Measurements from ENCODE around the gene ADAM12.

The ADAM12 gene

DNA sequence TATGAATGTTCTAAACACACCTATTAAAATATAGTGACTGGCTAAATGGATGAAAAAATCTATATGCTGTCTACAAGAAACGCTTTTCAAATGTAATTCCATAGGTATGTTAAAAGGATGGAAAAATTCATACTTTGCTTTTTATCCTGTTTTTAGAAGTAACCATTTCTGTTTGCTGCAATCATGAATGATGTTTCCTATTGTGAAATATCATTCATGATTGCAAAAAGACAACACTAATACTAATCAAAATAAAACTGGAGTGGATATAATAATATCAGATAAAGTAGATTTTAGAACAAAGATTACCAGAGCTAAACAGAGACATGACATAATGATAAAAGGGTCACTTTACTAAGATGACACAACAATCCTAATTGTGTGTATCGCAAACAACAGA, 353.7 kb downstream of the ADAM12 start:
- H2AFZ ChIP-seq (ENCODE audit: low read depth, low read length), result no peak overlapping the region
- no peaks in the 10 kb centered on the region for H3K36me3 ChIP-seq (ENCODE audit: insufficient read depth, low read length)
- peaks cover 3% of the 10 kb centered on the region for H3K9me3 ChIP-seq (ENCODE audit: low read length)
- H3K4me3 ChIP-seq (ENCODE audit: low read length), result no peak overlapping the region
- no peaks in the 10 kb centered on the region for H3K27me3 ChIP-seq (ENCODE audit: insufficient read depth, low read length)
- no peaks in the 10 kb centered on the region for H3K4me1 ChIP-seq (ENCODE audit: insufficient read depth, low read length)

DNA sequence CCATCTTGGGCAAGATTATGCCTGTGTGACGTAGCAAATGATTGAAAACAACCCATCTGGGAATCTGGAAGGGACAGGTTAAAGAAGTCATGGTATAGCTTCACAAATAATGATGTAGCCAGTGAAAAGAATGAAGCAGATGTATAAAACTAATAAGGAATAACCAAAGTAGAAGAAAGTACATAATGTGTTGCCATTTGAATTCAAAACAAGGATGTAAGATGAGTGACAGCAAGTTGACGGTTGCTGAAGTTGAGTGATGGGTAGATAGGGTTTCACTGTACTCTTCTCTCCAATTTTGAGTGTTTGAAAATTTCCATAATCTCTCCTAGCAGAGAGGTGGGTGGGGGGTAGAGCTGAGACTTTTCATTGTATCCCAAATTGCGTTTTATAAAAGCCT, 358.3 kb downstream of the ADAM12 start:
- no peaks in the 10 kb centered on the region for H3K27me3 ChIP-seq (ENCODE audit: insufficient read depth, low read length)
- no peaks in the 10 kb centered on the region for H3K36me3 ChIP-seq (ENCODE audit: insufficient read depth, low read length)
- H3K4me3 ChIP-seq (ENCODE audit: low read length), result no peak overlapping the region
- peaks cover 5% of the 10 kb centered on the region for H3K9me3 ChIP-seq (ENCODE audit: low read length)
- no peak overlapping the region for H2AFZ ChIP-seq (ENCODE audit: low read depth, low read length)
- no peaks in the 10 kb centered on the region for H3K4me1 ChIP-seq (ENCODE audit: insufficient read depth, low read length)

DNA sequence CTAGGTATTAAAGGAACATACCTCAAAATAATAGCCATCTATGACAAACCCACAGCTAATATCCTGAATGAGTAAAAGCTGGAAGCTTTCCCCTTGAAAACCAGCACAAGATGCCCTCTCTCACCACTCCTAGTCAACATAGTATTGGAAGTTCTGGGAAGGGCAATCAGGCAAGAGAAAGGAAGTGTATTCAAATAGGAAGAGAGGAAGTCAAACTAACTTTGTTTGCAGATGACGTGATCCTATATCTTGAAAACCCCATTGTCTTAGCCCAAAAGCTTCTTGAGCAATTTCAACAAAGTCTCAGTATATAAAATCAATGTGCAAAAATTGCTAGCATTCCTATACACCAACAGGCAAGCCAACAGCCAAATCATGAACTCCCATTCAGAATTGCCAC, 360.6 kb downstream of the ADAM12 start:
- Histone ChIP-seq H3K4me3 (ENCODE audit: low read length) (no peak overlapping the region), H3K27me3 (ENCODE audit: insufficient read depth, low read length) (no peaks in the 10 kb centered on the region), H2AFZ (ENCODE audit: low read depth, low read length) (no peak overlapping the region), H3K9me3 (ENCODE audit: low read length) (peaks cover 2% of the 10 kb centered on the region), H3K36me3 (ENCODE audit: insufficient read depth, low read length) (no peaks in the 10 kb centered on the region), H3K4me1 (ENCODE audit: insufficient read depth, low read length) (no peaks in the 10 kb centered on the region)

DNA sequence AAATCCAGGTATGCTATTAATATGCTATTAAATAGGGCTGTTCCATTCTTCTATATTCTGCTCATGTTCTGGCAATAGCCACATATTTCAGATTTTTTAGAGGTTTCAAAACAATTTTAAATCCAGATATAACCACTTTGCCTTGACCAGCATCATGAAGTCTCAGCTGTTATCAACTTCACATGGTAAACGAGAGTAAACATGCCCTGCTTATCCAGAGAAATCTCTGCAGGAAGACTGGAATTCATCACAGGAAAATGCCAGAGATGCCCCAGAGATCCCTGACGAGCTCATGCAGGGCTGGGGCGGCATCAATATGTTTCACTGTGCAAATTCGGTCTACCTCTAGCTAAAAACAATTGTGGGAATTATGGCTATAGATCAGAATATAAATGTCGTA, 365.4 kb downstream of the ADAM12 start:
- H3K9me3 ChIP-seq (ENCODE audit: low read length), result peaks cover 5% of the 10 kb centered on the region

DNA sequence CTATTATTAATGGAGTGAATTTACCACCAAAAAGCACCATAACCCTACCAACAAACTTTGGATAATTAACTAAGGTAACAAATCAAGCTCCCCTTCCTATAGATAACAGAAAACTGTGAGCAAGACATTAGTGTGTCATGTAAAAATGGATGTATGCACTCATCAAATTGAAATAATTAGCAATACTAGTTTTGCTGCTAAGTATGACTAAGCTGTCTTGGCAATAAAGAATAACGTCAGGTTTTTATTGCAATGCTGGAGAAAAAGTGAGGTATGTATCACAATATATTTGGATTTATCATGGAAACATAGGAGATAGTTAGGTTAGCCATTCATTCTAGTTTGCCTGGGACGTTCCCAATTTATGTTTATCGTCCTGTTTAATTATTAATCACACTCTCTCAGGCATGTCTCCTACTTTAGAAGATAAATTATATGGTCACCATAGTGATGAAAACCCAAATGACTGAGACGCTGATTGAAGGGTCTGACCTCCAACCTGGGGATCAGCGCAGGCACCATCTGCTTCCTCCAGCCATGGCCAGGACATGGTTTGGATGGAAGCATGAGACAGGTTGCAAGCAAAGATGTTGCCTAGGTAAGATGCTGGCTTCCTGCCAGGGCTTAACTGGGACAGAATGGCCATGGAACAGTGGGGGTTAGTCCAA, 366.3 kb downstream of the ADAM12 start:
- Histone ChIP-seq H2AFZ (ENCODE audit: low read depth, low read length) (no peak overlapping the region), H3K4me3 (ENCODE audit: low read length) (no peak overlapping the region), H3K36me3 (ENCODE audit: insufficient read depth, low read length) (no peaks in the 10 kb centered on the region), H3K4me1 (ENCODE audit: insufficient read depth, low read length) (peaks cover 4% of the 10 kb centered on the region), H3K9me3 (ENCODE audit: low read length) (peaks cover 5% of the 10 kb centered on the region), H3K27me3 (ENCODE audit: insufficient read depth, low read length) (no peaks in the 10 kb centered on the region)

More for the DNA sequence above, 365.4 kb downstream of the ADAM12 start:
- H3K4me3 ChIP-seq (ENCODE audit: low read length), result no peak overlapping the region
- no peaks in the 10 kb centered on the region for H3K36me3 ChIP-seq (ENCODE audit: insufficient read depth, low read length)
- no peaks in the 10 kb centered on the region for H3K27me3 ChIP-seq (ENCODE audit: insufficient read depth, low read length)
- no peak overlapping the region for H2AFZ ChIP-seq (ENCODE audit: low read depth, low read length)
- H3K4me1 ChIP-seq (ENCODE audit: insufficient read depth, low read length), result peaks cover 4% of the 10 kb centered on the region

DNA sequence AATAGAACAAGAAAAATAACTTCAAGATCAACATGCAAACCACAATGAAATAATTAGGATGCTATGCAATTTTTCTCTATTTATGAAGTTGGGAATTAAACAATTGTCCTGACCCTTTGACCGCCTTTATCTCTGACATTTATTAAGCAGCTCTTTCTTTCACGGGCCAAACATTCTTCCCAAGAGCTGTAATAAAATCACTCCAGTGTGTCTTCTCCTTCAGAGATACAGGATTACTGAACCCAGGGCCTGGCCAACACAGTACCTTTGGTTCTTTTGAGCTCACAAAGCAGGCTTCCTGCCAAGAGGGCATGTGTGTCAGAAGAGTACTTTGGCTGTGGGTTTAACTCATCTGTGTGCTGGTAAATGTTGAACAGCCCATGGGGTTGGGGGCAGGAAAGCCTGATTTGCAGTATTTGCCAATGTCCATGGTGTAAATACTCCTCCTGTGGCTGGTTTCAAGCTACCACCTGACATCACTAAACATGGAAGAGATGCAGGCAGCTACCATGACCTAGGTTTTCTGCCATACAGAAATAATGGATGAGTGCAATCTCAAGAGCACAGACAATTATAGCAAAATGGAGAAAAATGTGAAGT, 370.2 kb downstream of the ADAM12 start:
- Histone ChIP-seq H3K4me1 (ENCODE audit: insufficient read depth, low read length) (peaks cover 35% of the 10 kb centered on the region), H3K36me3 (ENCODE audit: insufficient read depth, low read length) (no peaks in the 10 kb centered on the region)

DNA sequence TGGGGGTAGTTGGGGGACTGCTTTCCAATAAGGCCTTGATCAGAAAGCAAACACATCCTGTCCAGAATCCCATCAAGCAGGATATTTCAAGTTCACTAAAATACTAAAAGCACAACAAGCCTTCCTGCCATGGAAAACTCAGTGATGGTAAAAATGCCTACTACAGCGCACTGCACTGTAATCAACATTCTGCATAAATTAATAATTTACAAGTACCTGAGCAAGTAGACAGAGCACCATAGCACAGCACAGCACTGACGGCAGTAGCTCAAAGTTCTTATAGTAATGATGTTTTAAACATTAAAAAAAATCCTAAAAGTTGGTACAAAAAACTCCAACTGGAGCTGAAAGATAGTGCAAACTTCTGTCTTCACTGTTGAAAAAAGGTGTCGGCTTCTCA, 371.4 kb downstream of the ADAM12 start:
- H2AFZ ChIP-seq (ENCODE audit: low read depth, low read length), result no peak overlapping the region
- H3K9me3 ChIP-seq (ENCODE audit: low read length), result peaks cover 3% of the 10 kb centered on the region
- H3K4me3 ChIP-seq (ENCODE audit: low read length), result no peak overlapping the region
- H3K36me3 ChIP-seq (ENCODE audit: insufficient read depth, low read length), result no peaks in the 10 kb centered on the region
- peaks cover 32% of the 10 kb centered on the region for H3K4me1 ChIP-seq (ENCODE audit: insufficient read depth, low read length)
- H3K27me3 ChIP-seq (ENCODE audit: insufficient read depth, low read length), result no peaks in the 10 kb centered on the region

More for the DNA sequence above, 370.2 kb downstream of the ADAM12 start:
- no peaks in the 10 kb centered on the region for H3K27me3 ChIP-seq (ENCODE audit: insufficient read depth, low read length)
- no peak overlapping the region for H2AFZ ChIP-seq (ENCODE audit: low read depth, low read length)
- H3K4me3 ChIP-seq (ENCODE audit: low read length), result no peak overlapping the region
- peaks cover 3% of the 10 kb centered on the region for H3K9me3 ChIP-seq (ENCODE audit: low read length)

DNA sequence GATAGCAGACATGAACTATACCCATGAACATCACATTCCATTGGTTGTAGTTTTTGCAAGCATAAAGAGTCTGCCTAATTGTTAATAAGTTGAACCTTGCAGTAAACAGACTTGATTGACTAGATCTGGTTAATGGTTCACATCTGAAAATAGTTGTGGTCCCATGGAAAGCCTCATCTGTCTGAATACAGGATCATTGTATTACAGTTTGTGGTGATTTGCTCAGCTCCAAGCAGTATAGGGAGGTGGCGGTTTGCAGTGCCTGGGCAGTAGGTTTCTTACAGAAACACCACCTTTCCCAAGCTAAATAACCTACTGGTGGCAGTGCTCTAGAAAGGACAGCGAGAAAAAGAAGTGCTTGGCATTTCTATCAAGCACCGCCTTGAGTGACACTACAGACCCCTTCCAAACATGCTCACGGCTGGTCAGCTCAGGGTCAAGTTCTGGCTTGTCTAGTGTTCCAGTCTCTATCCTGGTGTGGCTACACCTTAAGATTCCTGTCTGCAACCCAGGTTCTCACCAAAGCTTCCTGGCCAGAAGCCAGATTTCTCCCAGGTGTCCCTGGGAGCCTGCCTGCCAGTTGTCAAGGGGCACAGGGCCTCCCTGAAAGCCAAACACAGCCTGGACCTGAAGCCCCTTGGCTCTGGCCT, 372.0 kb downstream of the ADAM12 start:
- no peaks in the 10 kb centered on the region for H3K36me3 ChIP-seq (ENCODE audit: insufficient read depth, low read length)

DNA sequence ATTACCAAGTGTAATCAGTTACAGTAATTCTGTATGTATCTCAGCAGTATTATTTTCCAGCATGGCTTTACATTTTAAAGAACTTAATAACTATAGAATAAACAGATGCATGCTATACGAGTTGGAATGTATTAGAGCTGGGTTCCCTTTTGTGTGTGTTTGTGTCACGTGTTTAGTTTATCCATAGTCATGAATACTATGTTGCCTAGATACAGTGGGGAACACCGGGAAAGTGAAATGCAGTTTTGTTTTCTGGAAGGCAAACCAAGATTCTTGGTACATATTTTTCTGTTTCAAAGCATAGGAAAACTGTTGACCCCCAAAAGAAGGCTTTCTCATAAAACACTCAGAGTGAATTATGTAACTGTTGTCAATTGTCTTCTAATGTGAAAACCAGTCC, 372.9 kb downstream of the ADAM12 start:
- peak overlapping the region; percentile 14 for H3K4me3 ChIP-seq (ENCODE audit: low read length)
- no peaks in the 10 kb centered on the region for H3K36me3 ChIP-seq (ENCODE audit: insufficient read depth, low read length)
- H3K27me3 ChIP-seq (ENCODE audit: insufficient read depth, low read length), result no peaks in the 10 kb centered on the region
- peaks cover 6% of the 10 kb centered on the region for H3K9me3 ChIP-seq (ENCODE audit: low read length)
- H2AFZ ChIP-seq (ENCODE audit: low read depth, low read length), result peak overlapping the region; percentile 83
- peaks cover 32% of the 10 kb centered on the region for H3K4me1 ChIP-seq (ENCODE audit: insufficient read depth, low read length)

More for the DNA sequence above, 372.0 kb downstream of the ADAM12 start:
- H3K4me3 ChIP-seq (ENCODE audit: low read length), result no peak overlapping the region
- no peak overlapping the region for H2AFZ ChIP-seq (ENCODE audit: low read depth, low read length)
- peaks cover 32% of the 10 kb centered on the region for H3K4me1 ChIP-seq (ENCODE audit: insufficient read depth, low read length)
- no peaks in the 10 kb centered on the region for H3K27me3 ChIP-seq (ENCODE audit: insufficient read depth, low read length)
- peaks cover 3% of the 10 kb centered on the region for H3K9me3 ChIP-seq (ENCODE audit: low read length)

DNA sequence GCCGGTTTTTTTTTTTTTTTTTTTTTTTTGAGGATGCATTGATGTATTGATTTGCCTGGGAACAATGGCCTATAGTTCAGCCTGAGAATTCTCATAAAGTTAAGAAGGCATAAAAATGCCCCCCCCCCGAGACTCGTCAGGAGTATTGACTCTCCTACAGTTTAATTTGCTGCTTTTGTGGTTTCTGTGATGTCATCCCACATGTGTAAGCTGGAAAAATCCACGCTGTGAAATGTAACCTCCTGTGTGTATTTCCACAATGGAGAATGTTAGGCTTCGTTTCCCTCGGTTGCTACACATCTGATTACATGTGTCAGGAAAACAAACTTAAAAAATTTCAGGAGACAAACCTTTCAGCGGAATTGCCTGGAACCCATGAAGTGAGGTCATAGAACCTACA, 374.0 kb downstream of the ADAM12 start:
- Histone ChIP-seq H2AFZ (ENCODE audit: low read depth, low read length) (no peak overlapping the region), H3K4me3 (ENCODE audit: low read length) (no peak overlapping the region), H3K27me3 (ENCODE audit: insufficient read depth, low read length) (no peaks in the 10 kb centered on the region), H3K4me1 (ENCODE audit: insufficient read depth, low read length) (peaks cover 32% of the 10 kb centered on the region), H3K36me3 (ENCODE audit: insufficient read depth, low read length) (no peaks in the 10 kb centered on the region), H3K9me3 (ENCODE audit: low read length) (peaks cover 6% of the 10 kb centered on the region)

DNA sequence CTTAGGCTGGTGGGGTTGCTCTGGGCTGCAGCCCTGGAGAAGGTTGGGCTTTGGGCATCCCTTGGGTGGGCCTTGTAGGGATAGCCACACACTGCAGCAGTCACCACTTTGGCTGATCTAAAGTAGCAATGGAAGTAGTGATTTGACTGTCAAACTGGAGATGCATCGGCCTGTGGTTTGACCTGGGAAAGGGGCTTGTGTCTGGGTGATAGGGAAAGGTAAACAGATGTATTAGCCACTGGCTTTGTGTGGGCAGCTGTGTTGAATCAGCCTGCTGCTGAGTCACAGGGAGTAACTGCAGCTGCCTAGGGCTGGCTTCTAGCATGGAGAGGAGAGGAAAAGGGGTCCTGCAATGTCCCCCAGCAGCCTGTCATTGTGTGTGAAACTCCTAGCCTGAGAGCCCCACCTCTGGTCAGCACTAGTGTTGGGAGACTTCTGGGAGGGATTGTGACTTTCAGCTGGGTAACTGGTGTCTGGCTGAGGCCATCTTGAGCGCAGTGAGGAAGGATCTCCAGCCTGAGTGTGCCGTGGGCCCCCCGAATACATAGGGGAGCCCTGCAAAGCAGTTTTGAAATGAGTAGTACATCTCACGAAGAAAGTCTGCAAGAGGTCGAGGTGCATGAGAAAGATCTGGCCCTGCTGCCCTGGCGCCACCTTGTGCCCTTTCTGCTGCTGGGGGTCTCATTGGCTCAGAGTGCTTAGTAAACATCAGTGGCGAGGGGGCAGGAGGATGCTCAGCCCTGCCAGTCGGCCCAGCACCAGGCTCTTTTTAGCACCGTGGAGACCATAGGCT, 374.6 kb downstream of the ADAM12 start:
- Histone ChIP-seq H3K27me3 (ENCODE audit: insufficient read depth, low read length) (no peaks in the 10 kb centered on the region), H3K9me3 (ENCODE audit: low read length) (peaks cover 5% of the 10 kb centered on the region), H3K36me3 (ENCODE audit: insufficient read depth, low read length) (no peaks in the 10 kb centered on the region), H3K4me3 (ENCODE audit: low read length) (no peak overlapping the region), H3K4me1 (ENCODE audit: insufficient read depth, low read length) (peaks cover 32% of the 10 kb centered on the region), H2AFZ (ENCODE audit: low read depth, low read length) (no peak overlapping the region)

DNA sequence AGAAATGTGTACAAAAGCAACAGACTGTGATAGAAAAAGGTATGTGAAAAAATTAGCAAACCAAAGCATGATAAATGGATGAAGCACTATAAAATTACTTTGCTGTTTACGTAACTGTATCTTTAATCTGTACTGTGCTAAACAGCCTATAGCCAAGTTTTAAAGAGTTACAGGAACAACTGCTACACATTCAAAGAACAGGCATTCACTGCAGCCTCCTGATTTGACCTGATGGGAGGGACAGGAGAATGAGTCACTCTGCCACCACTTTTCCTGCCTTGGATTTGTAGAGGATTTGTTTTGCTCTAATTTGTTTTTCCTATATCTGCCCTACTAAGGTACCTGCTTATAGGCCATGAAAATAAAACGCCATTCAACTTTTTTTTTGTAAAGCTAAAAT, 375.8 kb downstream of the ADAM12 start:
- H3K4me3 ChIP-seq (ENCODE audit: low read length), result no peak overlapping the region
- H3K36me3 ChIP-seq (ENCODE audit: insufficient read depth, low read length), result no peaks in the 10 kb centered on the region
- H3K27me3 ChIP-seq (ENCODE audit: insufficient read depth, low read length), result no peaks in the 10 kb centered on the region
- peaks cover 3% of the 10 kb centered on the region for H3K9me3 ChIP-seq (ENCODE audit: low read length)
- peaks cover 32% of the 10 kb centered on the region for H3K4me1 ChIP-seq (ENCODE audit: insufficient read depth, low read length)
- no peak overlapping the region for H2AFZ ChIP-seq (ENCODE audit: low read depth, low read length)

DNA sequence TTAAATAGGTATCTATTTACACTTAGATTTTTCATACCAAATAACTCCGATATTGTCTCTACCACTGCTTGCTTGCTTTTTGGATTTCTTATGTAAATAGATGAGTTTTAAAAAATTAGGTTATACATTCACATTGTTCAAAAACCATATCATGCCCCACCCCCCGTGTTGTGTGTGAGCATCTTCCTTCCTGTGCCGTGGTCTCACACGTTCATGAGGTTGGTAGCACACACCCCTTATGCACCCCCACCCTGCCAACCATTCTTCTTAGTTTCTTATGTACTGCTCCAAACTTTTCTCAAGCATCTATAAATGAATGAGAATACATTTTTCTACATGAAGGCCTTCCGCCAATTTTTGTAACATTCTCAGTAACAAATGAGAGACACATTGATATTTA, 376.3 kb downstream of the ADAM12 start:
- Histone ChIP-seq H3K4me3 (ENCODE audit: low read length) (no peak overlapping the region), H3K27me3 (ENCODE audit: insufficient read depth, low read length) (no peaks in the 10 kb centered on the region), H3K9me3 (ENCODE audit: low read length) (peaks cover 3% of the 10 kb centered on the region), H2AFZ (ENCODE audit: low read depth, low read length) (no peak overlapping the region), H3K36me3 (ENCODE audit: insufficient read depth, low read length) (no peaks in the 10 kb centered on the region), H3K4me1 (ENCODE audit: insufficient read depth, low read length) (peaks cover 32% of the 10 kb centered on the region)
